SK-N-MC (cell line): ENCODE measurements around the gene TRIM29.

Experiments
- EZH2 ChIP-seq: fragments of 200-600 bp; sonication (generic); IDR thresholded peaks from one replicate; pipeline ENCODE4 v1.6.1; 2017; ENCODE audit warnings: antibody characterized with exemption
- FOXP2 ChIP-seq: optimal IDR thresholded peaks from 2 replicates; pipeline ENCODE3; 2011; ENCODE audit warnings: mild to moderate bottlenecking, moderate library complexity; ENCODE audit not compliant: insufficient read depth; ENCODE audit errors: extremely low read length, control extremely low read depth
- POLR2AphosphoS5 ChIP-seq: IDR thresholded peaks from 2 replicates; pipeline ENCODE4 v1.6.1; 2012; ENCODE audit warnings: mild to moderate bottlenecking, low read depth, low read length, borderline replicate concordance

GRCh38 chr11:120141113-120141767, 3.3 kb upstream of the TRIM29 start:
- TF ChIP-seq EZH2 (no peak), POLR2AphosphoS5 (no peak), FOXP2 (no peak)
